HepG2 (cell line): Measurements from ENCODE around the gene TSGA10. TPM values are rescaled to one million over a fixed set of nuclear protein-coding genes. Genes with fewer than 3 reads are reported as not detected.

Experiments
- BATF2 ChIP-seq: sonication (generic); formaldehyde crosslinking; IDR thresholded peaks from 2 replicates; pipeline ENCODE4 v1.8.0; 2022; ENCODE audit warnings: mild to moderate bottlenecking, missing genetic modification reagents, moderate library complexity
- BCL6 ChIP-seq: IDR thresholded peaks from 2 replicates; pipeline ENCODE4 v1.6.1; 2016; ENCODE audit warnings: missing genetic modification reagents, missing compliant biosample characterization
- GATAD1 ChIP-seq: IDR thresholded peaks from 2 replicates; pipeline ENCODE4 v1.6.1; 2016; ENCODE audit warnings: missing genetic modification reagents, missing compliant biosample characterization
- HOXA3 ChIP-seq: sonication (generic); formaldehyde crosslinking; IDR thresholded peaks from 2 replicates; pipeline ENCODE4 v1.5.0; 2020; ENCODE audit warnings: missing genetic modification reagents
- KAT7 ChIP-seq: IDR thresholded peaks from 2 replicates; pipeline ENCODE4 v1.6.1; 2018; ENCODE audit warnings: borderline replicate concordance, missing compliant biosample characterization
- NFE2L2 ChIP-seq: fragments of 150-350 bp; IDR thresholded peaks from 2 replicates; pipeline ENCODE4 v1.6.1; 2014; ENCODE audit warnings: low read length
- SAP130 ChIP-seq: IDR thresholded peaks from 2 replicates; pipeline ENCODE4 v1.6.1; 2016; ENCODE audit warnings: low read depth
- SIX1 ChIP-seq: sonication (generic); formaldehyde crosslinking; IDR thresholded peaks from 2 replicates; pipeline ENCODE4 v1.4.0; 2020; ENCODE audit warnings: missing genetic modification reagents, borderline replicate concordance
- ZBTB26 ChIP-seq: IDR thresholded peaks from 2 replicates; pipeline ENCODE4 v1.6.1; 2016; ENCODE audit warnings: missing compliant biosample characterization, missing genetic modification reagents, borderline replicate concordance
- ZNF230 ChIP-seq: sonication (generic); formaldehyde crosslinking; IDR thresholded peaks from 2 replicates; pipeline ENCODE4 v1.4.0; 2020; ENCODE audit warnings: mild to moderate bottlenecking, missing genetic modification reagents
- ZNF350 ChIP-seq: sonication (generic); formaldehyde crosslinking; IDR thresholded peaks from 2 replicates; pipeline ENCODE4 v1.4.0; 2020; ENCODE audit warnings: mild to moderate bottlenecking, low read depth, missing genetic modification reagents, borderline replicate concordance
- ZNF609 ChIP-seq: sonication (generic); formaldehyde crosslinking; IDR thresholded peaks from 2 replicates; pipeline ENCODE4 v1.4.0; 2020; ENCODE audit warnings: mild to moderate bottlenecking, missing genetic modification reagents, borderline replicate concordance
- polyA plus RNA-seq, 8 experiments: library from polyadenylated mRNA; depleted of rRNA in 3 of 8; stranded (reverse) in 7 of 8; unstranded in 1 of 8; fragments of >200 nt; fragmentation: Illumina TruSeq in 4 of 8; extraction: Trizol in 4 of 8; gene quantifications; 2 replicates each; pipeline versions ENCODE4 v1.2.1 to v1.2.3, GENCODE V29; 2011 to 2016; ENCODE audit warnings: low read depth in 4 of 8, missing spikeins in 1 of 8, mixed read lengths in 1 of 8; ENCODE audit not compliant: insufficient read depth in 1 of 8
- total RNA-seq, 5 experiments: library from RNA; depleted of rRNA; stranded (reverse); fragments of >200 nt; fragmentation: Illumina TruSeq; extraction: Trizol; gene quantifications; 2 replicates each; pipeline ENCODE4 v1.2.3, GENCODE V29; 2016; ENCODE audit warnings: low read depth in 1 of 5

Gene TSGA10
- total and polyA plus RNA-seq, 2 of the 13 experiments (the other 11 are each of a cell fraction or from before 2014, with no cell fraction given): 4.7 to 13.1 TPM

- TF ChIP-seq ZNF609 (CRISPR knock-in tag): 0 out of 2 replicates have a peak, but pooled peaks have one; percentile 37
- 0 out of 2 replicates have a peak, but pooled peaks have one; percentile 43 for TF ChIP-seq ZNF230 (CRISPR knock-in tag)
- no peak for TF ChIP-seq NFE2L2
- peak; percentile 95 for TF ChIP-seq SIX1
- no peak for TF ChIP-seq KAT7 (CRISPR knock-in tag)
- peak; percentile 43; the same call in 1 of the 2 replicates for TF ChIP-seq HOXA3 (CRISPR knock-in tag)
- peak; percentile 19; the same call in 1 of the 2 replicates for TF ChIP-seq BCL6 (CRISPR knock-in tag)
- 0 out of 2 replicates have a peak, but pooled peaks have one; percentile 46 for TF ChIP-seq GATAD1 (CRISPR knock-in tag)
- no peak for TF ChIP-seq BATF2 (CRISPR knock-in tag)
- TF ChIP-seq SAP130: peak; percentile 80
- peak; percentile 95 for TF ChIP-seq ZBTB26 (CRISPR knock-in tag)
- 0 out of 2 replicates have a peak, but pooled peaks have one; percentile 27 for TF ChIP-seq ZNF350 (CRISPR knock-in tag)
These were observed 28.3 kb upstream of the TSGA10 start (continued) for GRCh38 chr2:99183025-99183424.
